ENCODE results near the gene EHMT1. TPM values are rescaled to one million over a fixed set of nuclear protein-coding genes. Genes with fewer than 3 reads are reported as not detected.

EHMT1 gene
- total RNA-seq, 1 experiment from 2014 or later = 112 TPM

GRCh38 chr9:137832830-137833590, 214.2 kb downstream of the EHMT1 start:
- Histone ChIP-seq H3K23ac (ENCODE audit: insufficient read length, low read depth, low read length) (no peak overlapping the region), H3K27ac (ENCODE audit: insufficient read length, low read depth, low read length) (no peak overlapping the region), H4K5ac (ENCODE audit: insufficient read length, low read depth, low read length) (no peak overlapping the region), H3K79me1 (ENCODE audit: insufficient read depth, low read depth, low read length, poor library complexity, severe bottlenecking) (no peaks in the 10 kb centered on the region), H3K56ac (ENCODE audit: insufficient read length, low read depth, low read length) (no peak overlapping the region), H4K8ac (replicated peaks; ENCODE audit: insufficient read length, low read depth, low read length) (no peak overlapping the region), H3K9me3 (ENCODE audit: control insufficient read depth, low read depth, low read length) (no peaks in the 10 kb centered on the region), H3K4me1 (ENCODE audit: insufficient read depth, low read length) (no peaks in the 10 kb centered on the region), H3K79me2 (ENCODE audit: insufficient read depth, low read length) (no peaks in the 10 kb centered on the region), H4K91ac (ENCODE audit: insufficient read length, low read depth, low read length) (no peak overlapping the region), H2BK15ac (ENCODE audit: low read depth, low read length) (no peak overlapping the region), H3K4me2 (ENCODE audit: insufficient read depth, insufficient read length, low read length) (no peak overlapping the region), H3K27me3 (ENCODE audit: insufficient read depth, low read length) (no peaks in the 10 kb centered on the region), H2BK20ac (ENCODE audit: low read depth, low read length, poor library complexity, severe bottlenecking) (no peak overlapping the region), H3K18ac (ENCODE audit: insufficient read length, low read depth, low read length) (no peak overlapping the region), H2BK12ac (ENCODE audit: insufficient read length, low read depth, low read length) (no peak overlapping the region), H3K14ac (ENCODE audit: insufficient read depth, low read length) (no peak overlapping the region; the same call in 1 of the 2 replicates), H2BK120ac (ENCODE audit: low read depth, low read length, poor library complexity, severe bottlenecking) (no peak overlapping the region), H3K9ac (ENCODE audit: extremely low read depth, insufficient read length, low read length) (no peak overlapping the region), H3T11ph (ENCODE audit: low read length) (no peak overlapping the region), H4K20me1 (ENCODE audit: control insufficient read depth, insufficient read depth, insufficient read length) (no peaks in the 10 kb centered on the region), H2BK5ac (ENCODE audit: insufficient read length, low read length) (no peak overlapping the region), H3K4ac (ENCODE audit: low read depth, low read length) (no peak overlapping the region), H3K23me2 (ENCODE audit: insufficient read length, low read depth, low read length, poor library complexity, severe bottlenecking) (no peaks in the 10 kb centered on the region), H2AK5ac (ENCODE audit: insufficient read length, low read length) (no peak overlapping the region), H2AFZ (ENCODE audit: low read length) (no peak overlapping the region)
- TF ChIP-seq, protein P1, sequence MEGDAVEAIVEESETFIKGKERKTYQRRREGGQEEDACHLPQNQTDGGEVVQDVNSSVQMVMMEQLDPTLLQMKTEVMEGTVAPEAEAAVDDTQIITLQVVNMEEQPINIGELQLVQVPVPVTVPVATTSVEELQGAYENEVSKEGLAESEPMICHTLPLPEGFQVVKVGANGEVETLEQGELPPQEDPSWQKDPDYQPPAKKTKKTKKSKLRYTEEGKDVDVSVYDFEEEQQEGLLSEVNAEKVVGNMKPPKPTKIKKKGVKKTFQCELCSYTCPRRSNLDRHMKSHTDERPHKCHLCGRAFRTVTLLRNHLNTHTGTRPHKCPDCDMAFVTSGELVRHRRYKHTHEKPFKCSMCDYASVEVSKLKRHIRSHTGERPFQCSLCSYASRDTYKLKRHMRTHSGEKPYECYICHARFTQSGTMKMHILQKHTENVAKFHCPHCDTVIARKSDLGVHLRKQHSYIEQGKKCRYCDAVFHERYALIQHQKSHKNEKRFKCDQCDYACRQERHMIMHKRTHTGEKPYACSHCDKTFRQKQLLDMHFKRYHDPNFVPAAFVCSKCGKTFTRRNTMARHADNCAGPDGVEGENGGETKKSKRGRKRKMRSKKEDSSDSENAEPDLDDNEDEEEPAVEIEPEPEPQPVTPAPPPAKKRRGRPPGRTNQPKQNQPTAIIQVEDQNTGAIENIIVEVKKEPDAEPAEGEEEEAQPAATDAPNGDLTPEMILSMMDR (conservative IDR thresholded peaks at IDR 0.05) = no peak
- Mint-ChIP-seq H3K4me3 (no peak overlapping the region), H3K27ac (no peak overlapping the region; a peak in 1 of 7 replicates), H3K36me3 (ENCODE audit: insufficient read depth in 1 of 3, low read depth in 3 of 3) (peaks cover 31 to 55% (median 48%) of the 10 kb centered on the region in 3 experiments), H3K9me3 (no peaks in the 10 kb centered on the region), H3K27me3 (ENCODE audit: low read depth) (no peaks in the 10 kb centered on the region), H3K4me1 (no peaks in the 10 kb centered on the region)
- WGBS (ENCODE audit: extremely low coverage, insufficient read length, low lambda C conversion rate) = no CpG with 5 or more reads among the region's 44 CpGs
- no peak for DNase-seq

Measured in H9 (cell line).